ENCODE measurements around the gene TMPO.

- TF ChIP-seq CTCF (IDR thresholded peaks at IDR 0.05; ENCODE audit: extremely low read depth in 1 of 2, insufficient read depth in 1 of 2, low read depth in 1 of 2, low read length in 2 of 2) (no peak), POLR2A (IDR thresholded peaks at IDR 0.05; ENCODE audit: low read depth, low read length) (no peak)
These were observed 65.7 kb downstream of the TMPO start for GRCh38 chr12:98581101-98581500.
